Central memory CD8-positive, alpha-beta T cell (primary cell): Measurements from ENCODE around the gene GPRIN2.
"Not testable (repeated sequence)": the region's sequence is repeated elsewhere in the genome, so short reads cannot be mapped to it uniquely, and the experiment has no call there.

Experiments used
- ATAC-seq: fragments of 150-1000 bp; cut with Tn5 transposase; replicated peaks from 2 replicates; pipeline ENCODE4 v1.10.0; 2022; ENCODE audit warnings: mild to moderate bottlenecking, moderate FRiP score, moderate number of reproducible peaks; ENCODE audit not compliant: poor library complexity, severe bottlenecking; ENCODE audit errors: extremely low read depth
- DNase-seq, 2 donors: peaks; one replicate each; pipeline ENCODE4 v3.0.0; 2021; ENCODE audit warnings: low spot score in 2 of 2
- H3K27ac Mint-ChIP-seq: one replicate; pipeline ENCODE4 v1.8.0; 2022; ENCODE audit warnings: low read depth, mild to moderate bottlenecking, moderate library complexity, mixed read lengths
- H3K27me3 Mint-ChIP-seq: one replicate; pipeline ENCODE4 v1.8.0; 2022; ENCODE audit warnings: mixed read lengths
- H3K36me3 Mint-ChIP-seq: one replicate; pipeline ENCODE4 v1.8.0; 2022; ENCODE audit warnings: mild to moderate bottlenecking, moderate library complexity, mixed read lengths; ENCODE audit not compliant: insufficient read depth
- H3K4me1 Mint-ChIP-seq: one replicate; pipeline ENCODE4 v1.8.0; 2022; ENCODE audit warnings: mixed read lengths
- H3K4me3 Mint-ChIP-seq: one replicate; pipeline ENCODE4 v1.8.0; 2022; ENCODE audit warnings: mild to moderate bottlenecking, moderate library complexity, mixed read lengths
- H3K9me3 Mint-ChIP-seq: one replicate; pipeline ENCODE4 v1.8.0; 2022; ENCODE audit warnings: mixed read lengths

GPRIN2 gene

GRCh38 chr10:46512725-46513124, 43.7 kb downstream of the GPRIN2 start:
- H3K27ac Mint-ChIP-seq, H3K9me3 Mint-ChIP-seq, DNase-seq, H3K4me1 Mint-ChIP-seq, H3K4me3 Mint-ChIP-seq, H3K36me3 Mint-ChIP-seq, ATAC-seq: not testable (repeated sequence)
- H3K27me3 Mint-ChIP-seq, result peaks cover 15% of the 10 kb centered on the region

- H3K4me3 Mint-ChIP-seq, DNase-seq, H3K4me1 Mint-ChIP-seq, H3K36me3 Mint-ChIP-seq, ATAC-seq, H3K27ac Mint-ChIP-seq, H3K9me3 Mint-ChIP-seq: not testable (repeated sequence)
- peaks cover 11% of the 10 kb centered on the region for H3K27me3 Mint-ChIP-seq
Observed at GRCh38 chr10:46512002-46512401, 44.5 kb downstream of the GPRIN2 start.
